GM23338 (cell line): ENCODE results near the gene TCHH. TPM values are rescaled to one million over a fixed set of nuclear protein-coding genes. Genes with fewer than 3 reads are reported as not detected.

Experiments
- ATAC-seq: fragments of 200-7000 bp; cut with Tn5 transposase; 3 replicates; pipeline ENCODE4 v1.9.1; 2020
- DNase-seq: peaks from one replicate; pipeline ENCODE4 v3.0.0-alpha.2; 2015; ENCODE audit warnings: low spot score
- H2AFZ ChIP-seq: fragments of 200-600 bp; sonication (generic); 2 replicates; pipeline ENCODE4 v1.8.0; 2016; ENCODE audit warnings: antibody characterized with exemption, mild to moderate bottlenecking, moderate library complexity
- H3F3A ChIP-seq: fragments of 200-600 bp; sonication (generic); replicated peaks from 2 replicates; pipeline ENCODE4 v1.8.0; 2017; ENCODE audit warnings: antibody characterized with exemption, mixed run types, low read depth
- H3K27ac ChIP-seq: fragments of 200-600 bp; sonication (generic); 2 replicates; pipeline ENCODE4 v1.6.1; 2016; ENCODE audit warnings: low read depth
- H3K27me3 ChIP-seq: fragments of 200-600 bp; sonication (generic); 2 replicates; pipeline ENCODE4 v1.8.0; 2016; ENCODE audit warnings: mild to moderate bottlenecking, mixed run types, moderate library complexity; ENCODE audit not compliant: insufficient read depth
- H3K36me3 ChIP-seq: fragments of 200-600 bp; sonication (generic); 2 replicates; pipeline ENCODE4 v1.8.0; 2016; ENCODE audit warnings: mild to moderate bottlenecking; ENCODE audit not compliant: insufficient read depth
- H3K4me1 ChIP-seq: fragments of 200-600 bp; sonication (generic); 2 replicates; pipeline ENCODE4 v1.8.0; 2016; ENCODE audit warnings: mild to moderate bottlenecking, moderate library complexity; ENCODE audit not compliant: insufficient read depth
- H3K4me2 ChIP-seq: fragments of 200-600 bp; sonication (generic); 2 replicates; pipeline ENCODE4 v1.7.1; 2017; ENCODE audit warnings: mixed run types
- H3K4me3 ChIP-seq: fragments of 200-600 bp; sonication (generic); 2 replicates; pipeline ENCODE4 v1.6.1; 2016; ENCODE audit warnings: mixed run types
- H3K79me2 ChIP-seq: fragments of 200-600 bp; sonication (generic); replicated peaks from 2 replicates; pipeline ENCODE4 v1.8.0; 2017; ENCODE audit warnings: mild to moderate bottlenecking; ENCODE audit not compliant: insufficient read depth
- H3K9me2 ChIP-seq: fragments of 200-600 bp; sonication (generic); 2 replicates; pipeline ENCODE4 v1.8.0; 2017; ENCODE audit not compliant: insufficient read depth
- H4K20me1 ChIP-seq: fragments of 200-600 bp; sonication (generic); replicated peaks from 2 replicates; pipeline ENCODE4 v1.8.0; 2017; ENCODE audit warnings: mild to moderate bottlenecking; ENCODE audit not compliant: insufficient read depth
- H3K27ac Mint-ChIP-seq: 2 replicates; pipeline ENCODE4 v1.8.0; 2020; ENCODE audit warnings: inconsistent platforms, mild to moderate bottlenecking, moderate library complexity, mixed read lengths
- H3K27me3 Mint-ChIP-seq: 3 replicates; pipeline ENCODE4 v1.8.0; 2022; ENCODE audit warnings: low read depth, mild to moderate bottlenecking, moderate library complexity, mixed read lengths, inconsistent platforms; ENCODE audit not compliant: insufficient read depth, poor library complexity
- H3K36me3 Mint-ChIP-seq: 3 replicates; pipeline ENCODE4 v1.8.0; 2021; ENCODE audit warnings: low read depth, mild to moderate bottlenecking, inconsistent platforms, moderate library complexity, mixed read lengths
- H3K4me1 Mint-ChIP-seq: 3 replicates; pipeline ENCODE4 v1.8.0; 2020; ENCODE audit warnings: mild to moderate bottlenecking, inconsistent platforms, mixed read lengths
- H3K4me3 Mint-ChIP-seq: 3 replicates; pipeline ENCODE4 v1.8.0; 2021; ENCODE audit warnings: moderate library complexity, mild to moderate bottlenecking, inconsistent platforms, mixed read lengths
- H3K9me3 Mint-ChIP-seq: 3 replicates; pipeline ENCODE4 v1.8.0; 2020; ENCODE audit warnings: moderate library complexity, mild to moderate bottlenecking, inconsistent platforms, mixed read lengths
- EZH2 ChIP-seq: fragments of 200-600 bp; sonication (generic); IDR thresholded peaks from one replicate; pipeline ENCODE4 v1.8.0; 2017; ENCODE audit warnings: antibody characterized with exemption, mild to moderate bottlenecking, low read depth; ENCODE audit not compliant: unreplicated experiment
- ZNF331 ChIP-seq: fragments of 250-450 bp; sonication (Bioruptor Pico); IDR thresholded peaks from 2 replicates; pipeline ENCODE4 v1.5.0; 2020; ENCODE audit warnings: low read depth, mild to moderate bottlenecking, moderate library complexity
- polyA plus RNA-seq: library from polyadenylated mRNA; unstranded; fragments of >200 nt; fragmentation: Nextera tagmentation; extraction: Ambion mirVana; gene quantifications from 2 replicates; pipeline ENCODE4 v1.2.1, GENCODE V29; 2016
- total RNA-seq: library from RNA; depleted of rRNA; stranded (reverse); fragments of >200 nt; shearing (Covaris generic); gene quantifications from 2 replicates; pipeline ENCODE4 v1.2.3, GENCODE V29; 2014
- TF ChIP-seq, protein P1 (sequence below): fragments of 250-450 bp; sonication (Bioruptor Pico); IDR thresholded peaks from 2 replicates; pipeline ENCODE4 v1.5.0; 2020; ENCODE audit warnings: mild to moderate bottlenecking, moderate library complexity
- TF ChIP-seq, protein P2 (sequence below), 2 experiments: fragments of 200-600 bp in 1 of 2; sonication (generic) in 1 of 2; conservative IDR thresholded peaks; 2 replicates each; pipeline versions ENCODE4 v1.5.1 to v1.6.1; 2016 to 2017; ENCODE audit warnings: antibody characterized with exemption in 2 of 2, low read depth in 2 of 2, mild to moderate bottlenecking in 2 of 2, moderate library complexity in 1 of 2

TCHH gene
- total and polyA plus RNA-seq, 2 experiments from 2014 or later: 0.38 to 0.42 TPM

DNA sequence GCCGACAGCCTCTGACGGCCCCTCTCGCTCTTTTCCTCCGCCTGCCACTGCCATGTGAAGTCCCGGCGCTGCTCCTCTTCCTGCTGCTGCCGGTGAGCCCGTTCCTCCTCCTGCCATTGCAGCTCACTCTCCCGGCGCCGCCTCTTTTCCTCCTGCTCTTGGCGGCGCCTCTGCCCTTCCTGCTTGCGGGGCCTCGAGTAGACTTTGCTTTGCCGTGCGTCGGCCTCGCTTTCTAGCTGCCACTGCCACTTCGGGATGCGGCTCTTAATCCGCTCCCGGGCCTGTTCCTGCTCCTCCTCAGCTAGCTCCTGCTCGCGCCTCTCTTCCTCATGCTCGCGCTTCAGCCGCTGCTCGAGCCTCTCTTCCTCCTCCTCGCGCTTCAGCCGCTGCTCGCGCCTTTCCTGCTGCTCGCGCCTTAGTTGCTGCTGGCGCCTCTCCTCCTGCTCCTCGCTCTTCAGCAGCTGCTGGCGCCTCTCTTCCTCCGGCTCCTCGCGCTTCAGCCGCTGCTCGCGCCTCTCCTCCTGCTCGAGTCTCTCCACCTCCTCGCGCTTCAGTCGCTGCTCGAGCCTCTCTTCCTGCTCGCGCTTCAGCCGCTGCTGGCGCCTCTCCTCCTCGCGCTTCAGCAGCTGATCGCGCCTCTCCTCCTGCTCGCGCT is 4.3 kb downstream of the TCHH start (continued):
- TF ChIP-seq, protein P1, sequence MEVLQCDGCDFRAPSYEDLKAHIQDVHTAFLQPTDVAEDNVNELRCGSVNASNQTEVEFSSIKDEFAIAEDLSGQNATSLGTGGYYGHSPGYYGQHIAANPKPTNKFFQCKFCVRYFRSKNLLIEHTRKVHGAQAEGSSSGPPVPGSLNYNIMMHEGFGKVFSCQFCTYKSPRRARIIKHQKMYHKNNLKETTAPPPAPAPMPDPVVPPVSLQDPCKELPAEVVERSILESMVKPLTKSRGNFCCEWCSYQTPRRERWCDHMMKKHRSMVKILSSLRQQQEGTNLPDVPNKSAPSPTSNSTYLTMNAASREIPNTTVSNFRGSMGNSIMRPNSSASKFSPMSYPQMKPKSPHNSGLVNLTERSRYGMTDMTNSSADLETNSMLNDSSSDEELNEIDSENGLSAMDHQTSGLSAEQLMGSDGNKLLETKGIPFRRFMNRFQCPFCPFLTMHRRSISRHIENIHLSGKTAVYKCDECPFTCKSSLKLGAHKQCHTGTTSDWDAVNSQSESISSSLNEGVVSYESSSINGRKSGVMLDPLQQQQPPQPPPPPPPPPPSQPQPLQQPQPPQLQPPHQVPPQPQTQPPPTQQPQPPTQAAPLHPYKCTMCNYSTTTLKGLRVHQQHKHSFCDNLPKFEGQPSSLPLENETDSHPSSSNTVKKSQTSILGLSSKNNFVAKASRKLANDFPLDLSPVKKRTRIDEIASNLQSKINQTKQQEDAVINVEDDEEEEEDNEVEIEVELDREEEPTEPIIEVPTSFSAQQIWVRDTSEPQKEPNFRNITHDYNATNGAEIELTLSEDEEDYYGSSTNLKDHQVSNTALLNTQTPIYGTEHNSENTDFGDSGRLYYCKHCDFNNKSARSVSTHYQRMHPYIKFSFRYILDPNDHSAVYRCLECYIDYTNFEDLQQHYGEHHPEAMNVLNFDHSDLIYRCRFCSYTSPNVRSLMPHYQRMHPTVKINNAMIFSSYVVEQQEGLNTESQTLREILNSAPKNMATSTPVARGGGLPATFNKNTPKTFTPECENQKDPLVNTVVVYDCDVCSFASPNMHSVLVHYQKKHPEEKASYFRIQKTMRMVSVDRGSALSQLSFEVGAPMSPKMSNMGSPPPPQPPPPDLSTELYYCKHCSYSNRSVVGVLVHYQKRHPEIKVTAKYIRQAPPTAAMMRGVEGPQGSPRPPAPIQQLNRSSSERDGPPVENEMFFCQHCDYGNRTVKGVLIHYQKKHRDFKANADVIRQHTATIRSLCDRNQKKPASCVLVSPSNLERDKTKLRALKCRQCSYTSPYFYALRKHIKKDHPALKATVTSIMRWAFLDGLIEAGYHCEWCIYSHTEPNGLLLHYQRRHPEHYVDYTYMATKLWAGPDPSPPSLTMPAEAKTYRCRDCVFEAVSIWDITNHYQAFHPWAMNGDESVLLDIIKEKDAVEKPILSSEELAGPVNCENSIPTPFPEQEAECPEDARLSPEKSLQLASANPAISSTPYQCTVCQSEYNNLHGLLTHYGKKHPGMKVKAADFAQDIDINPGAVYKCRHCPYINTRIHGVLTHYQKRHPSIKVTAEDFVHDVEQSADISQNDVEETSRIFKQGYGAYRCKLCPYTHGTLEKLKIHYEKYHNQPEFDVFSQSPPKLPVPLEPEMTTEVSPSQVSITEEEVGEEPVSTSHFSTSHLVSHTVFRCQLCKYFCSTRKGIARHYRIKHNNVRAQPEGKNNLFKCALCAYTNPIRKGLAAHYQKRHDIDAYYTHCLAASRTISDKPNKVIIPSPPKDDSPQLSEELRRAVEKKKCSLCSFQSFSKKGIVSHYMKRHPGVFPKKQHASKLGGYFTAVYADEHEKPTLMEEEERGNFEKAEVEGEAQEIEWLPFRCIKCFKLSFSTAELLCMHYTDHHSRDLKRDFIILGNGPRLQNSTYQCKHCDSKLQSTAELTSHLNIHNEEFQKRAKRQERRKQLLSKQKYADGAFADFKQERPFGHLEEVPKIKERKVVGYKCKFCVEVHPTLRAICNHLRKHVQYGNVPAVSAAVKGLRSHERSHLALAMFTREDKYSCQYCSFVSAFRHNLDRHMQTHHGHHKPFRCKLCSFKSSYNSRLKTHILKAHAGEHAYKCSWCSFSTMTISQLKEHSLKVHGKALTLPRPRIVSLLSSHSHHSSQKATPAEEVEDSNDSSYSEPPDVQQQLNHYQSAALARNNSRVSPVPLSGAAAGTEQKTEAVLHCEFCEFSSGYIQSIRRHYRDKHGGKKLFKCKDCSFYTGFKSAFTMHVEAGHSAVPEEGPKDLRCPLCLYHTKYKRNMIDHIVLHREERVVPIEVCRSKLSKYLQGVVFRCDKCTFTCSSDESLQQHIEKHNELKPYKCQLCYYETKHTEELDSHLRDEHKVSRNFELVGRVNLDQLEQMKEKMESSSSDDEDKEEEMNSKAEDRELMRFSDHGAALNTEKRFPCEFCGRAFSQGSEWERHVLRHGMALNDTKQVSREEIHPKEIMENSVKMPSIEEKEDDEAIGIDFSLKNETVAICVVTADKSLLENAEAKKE: no peak
- TF ChIP-seq, protein P2, sequence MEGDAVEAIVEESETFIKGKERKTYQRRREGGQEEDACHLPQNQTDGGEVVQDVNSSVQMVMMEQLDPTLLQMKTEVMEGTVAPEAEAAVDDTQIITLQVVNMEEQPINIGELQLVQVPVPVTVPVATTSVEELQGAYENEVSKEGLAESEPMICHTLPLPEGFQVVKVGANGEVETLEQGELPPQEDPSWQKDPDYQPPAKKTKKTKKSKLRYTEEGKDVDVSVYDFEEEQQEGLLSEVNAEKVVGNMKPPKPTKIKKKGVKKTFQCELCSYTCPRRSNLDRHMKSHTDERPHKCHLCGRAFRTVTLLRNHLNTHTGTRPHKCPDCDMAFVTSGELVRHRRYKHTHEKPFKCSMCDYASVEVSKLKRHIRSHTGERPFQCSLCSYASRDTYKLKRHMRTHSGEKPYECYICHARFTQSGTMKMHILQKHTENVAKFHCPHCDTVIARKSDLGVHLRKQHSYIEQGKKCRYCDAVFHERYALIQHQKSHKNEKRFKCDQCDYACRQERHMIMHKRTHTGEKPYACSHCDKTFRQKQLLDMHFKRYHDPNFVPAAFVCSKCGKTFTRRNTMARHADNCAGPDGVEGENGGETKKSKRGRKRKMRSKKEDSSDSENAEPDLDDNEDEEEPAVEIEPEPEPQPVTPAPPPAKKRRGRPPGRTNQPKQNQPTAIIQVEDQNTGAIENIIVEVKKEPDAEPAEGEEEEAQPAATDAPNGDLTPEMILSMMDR (conservative IDR thresholded peaks at IDR 0.05; ENCODE audit: low read depth in 2 of 2): no peak
- TF ChIP-seq ZNF331: no peak

DNA sequence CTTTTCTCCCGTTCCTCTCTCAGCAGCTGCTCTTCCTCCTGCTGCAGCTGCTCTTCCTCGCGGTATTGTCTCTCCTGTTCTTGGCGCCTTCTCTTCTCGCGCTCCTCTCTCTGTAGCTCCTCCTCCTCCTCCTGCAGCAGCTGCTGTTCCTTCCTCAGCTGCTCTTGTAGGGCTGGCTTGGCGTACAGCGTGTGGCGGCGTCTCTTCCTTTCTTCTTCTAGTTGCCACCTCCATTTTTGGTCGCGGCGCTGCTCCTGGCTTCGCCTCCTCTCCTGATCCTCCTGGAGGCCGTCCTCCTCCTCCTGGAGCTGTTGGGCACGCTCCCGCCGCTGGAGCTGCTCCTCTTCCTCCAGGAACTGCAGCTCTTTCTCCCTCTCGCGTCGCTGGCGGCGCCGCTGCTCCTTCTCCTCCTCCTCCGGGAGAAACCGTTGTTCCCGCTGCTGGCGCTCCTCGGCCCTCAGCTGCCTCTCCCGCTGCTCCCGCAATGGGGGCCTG is 4.8 kb downstream of the TCHH start:
- H3K27me3 ChIP-seq: peaks cover 100% of the 10 kb centered on the region
- Mint-ChIP-seq H3K9me3 (no peaks in the 10 kb centered on the region; the same call in 2 of the 3 replicates), H3K36me3 (peaks cover 4% of the 10 kb centered on the region; the same call in 1 of the 3 replicates), H3K4me1 (peaks cover 6% of the 10 kb centered on the region; the same call in 2 of the 3 replicates), H3K27ac (no peak overlapping the region), H3K4me3 (no peak overlapping the region), H3K27me3 (no peaks in the 10 kb centered on the region)
- H3K36me3 ChIP-seq: no peaks in the 10 kb centered on the region
- peak overlapping the region; percentile 59 for H3K4me3 ChIP-seq
- peaks cover 16% of the 10 kb centered on the region for H3K4me1 ChIP-seq
- DNase-seq (peak; percentile 64), ATAC-seq (peak; percentile 14)
- H3K9me2 ChIP-seq: no peaks in the 10 kb centered on the region
- H3K79me2 ChIP-seq: no peaks in the 10 kb centered on the region
- H3K4me2 ChIP-seq: peak overlapping the region; percentile 88
- H4K20me1 ChIP-seq: no peaks in the 10 kb centered on the region
- no peak overlapping the region for H3K27ac ChIP-seq
- H2AFZ ChIP-seq: peak overlapping the region; percentile 94
- H3F3A ChIP-seq: peaks cover 51% of the 10 kb centered on the region
- no peak for TF ChIP-seq ZNF331
- peak; percentile 71 for TF ChIP-seq EZH2
